Activated CD4-positive, alpha-beta T cell treated with anti-CD3 and anti-CD28 coated beads, Interleukin-2, amount 10 ng/mL, durations not matched to agents 7 days and 5 days (primary cell): Measurements from ENCODE around the gene GIPC2. TPM values are rescaled to one million over a fixed set of nuclear protein-coding genes. Genes with fewer than 3 reads are reported as not detected.
A peak's percentile ranks its signal among the peaks of the same experiment; 100 is the strongest.

Experiments
- CTCF ChIA-PET: fragments of 350-600 bp; sonication (Branson Sonifier 250); formaldehyde crosslinking; loops from one replicate; lab custom pipeline; 2021; ENCODE audit warnings: antibody characterized with exemption; lab: Charles Lee
- POLR2A ChIA-PET: fragments of 350-600 bp; sonication (Branson Sonifier 250); formaldehyde crosslinking; loops from one replicate; lab custom pipeline; 2021; ENCODE audit warnings: antibody characterized with exemption; lab: Charles Lee
- DNase-seq: peaks from one replicate; pipeline ENCODE4 v3.0.0-alpha.2; 2020
- H3K27ac Mint-ChIP-seq: one replicate; pipeline ENCODE4 v1.8.0; 2021; ENCODE audit warnings: mild to moderate bottlenecking, moderate library complexity, mixed read lengths
- H3K27me3 Mint-ChIP-seq: one replicate; pipeline ENCODE4 v1.8.0; 2021; ENCODE audit warnings: mixed read lengths
- H3K36me3 Mint-ChIP-seq: one replicate; pipeline ENCODE4 v1.8.0; 2021; ENCODE audit warnings: low read depth, mixed read lengths
- H3K4me1 Mint-ChIP-seq: one replicate; pipeline ENCODE4 v1.8.0; 2021; ENCODE audit warnings: mixed read lengths
- H3K4me3 Mint-ChIP-seq: one replicate; pipeline ENCODE4 v1.8.0; 2021; ENCODE audit warnings: mild to moderate bottlenecking, moderate library complexity, mixed read lengths
- H3K9me3 Mint-ChIP-seq: one replicate; pipeline ENCODE4 v1.8.0; 2021; ENCODE audit warnings: mixed read lengths
- total RNA-seq, 2 experiments: library from RNA; stranded (reverse); gene quantifications; one replicate each; pipeline ENCODE4 v1.2.3, GENCODE V29; 2021

The GIPC2 gene
- total RNA-seq, 2 experiments from 2014 or later, result 0.08 to 0.10 TPM

DNA sequence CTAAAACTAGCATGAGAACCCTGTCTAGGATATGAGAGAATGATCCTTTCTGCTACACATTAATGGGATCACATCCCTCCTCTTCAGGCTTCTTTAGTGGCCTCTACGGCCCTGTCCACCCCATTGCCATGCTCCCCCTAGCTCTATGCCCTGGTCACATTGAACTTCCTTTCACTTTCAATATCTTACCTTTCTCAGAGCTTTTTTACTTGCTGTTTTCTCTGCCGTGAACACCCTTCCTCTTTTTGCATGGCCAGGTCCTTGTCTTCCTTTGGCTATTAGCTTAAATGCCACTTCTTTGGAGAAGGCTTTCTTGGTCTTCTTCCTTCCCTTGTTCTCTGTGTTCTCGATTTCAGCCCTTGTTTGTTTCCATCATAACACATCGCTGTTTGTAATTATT is 97.4 kb downstream of the GIPC2 start:
- Mint-ChIP-seq H3K4me3 (peak overlapping the region; percentile 51), H3K36me3 (no peaks in the 10 kb centered on the region), H3K27me3 (peaks cover 15% of the 10 kb centered on the region), H3K27ac (peak overlapping the region; percentile 93), H3K9me3 (no peaks in the 10 kb centered on the region), H3K4me1 (peaks cover 22% of the 10 kb centered on the region)
- ChIA-PET CTCF (interaction anchor here (1.0 to 5.0 kb wide), 4 partner anchors 11 to 465 kb away, joined by 3 to 20 read pairs (median 6); no protein-coding TSS in a partner anchor), POLR2A (no interaction called here)
- DNase-seq, result peak; percentile 11

DNA sequence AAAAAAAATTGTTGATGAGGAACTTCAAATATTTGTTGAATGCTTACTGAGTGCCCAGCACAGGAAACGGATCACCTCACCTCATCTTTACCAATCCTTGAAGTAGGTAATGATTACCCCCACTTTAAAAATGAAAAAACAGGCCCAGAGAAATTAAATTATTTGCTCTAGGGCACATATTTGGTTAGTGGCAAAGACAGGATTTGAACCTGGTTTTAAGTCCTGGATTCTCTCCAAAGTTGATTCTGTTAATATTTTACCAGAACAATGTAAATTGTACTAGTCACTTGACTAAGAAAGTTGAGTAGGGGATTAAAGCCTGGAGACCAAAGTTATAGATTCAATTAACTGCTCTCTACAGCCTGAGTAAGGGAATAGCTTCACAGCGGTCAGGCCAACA is 97.9 kb downstream of the GIPC2 start:
- no peaks in the 10 kb centered on the region for H3K36me3 Mint-ChIP-seq
- peaks cover 19% of the 10 kb centered on the region for H3K27me3 Mint-ChIP-seq
- H3K4me1 Mint-ChIP-seq, result peaks cover 22% of the 10 kb centered on the region
- H3K9me3 Mint-ChIP-seq, result no peaks in the 10 kb centered on the region
- DNase-seq, result no peak
- H3K4me3 Mint-ChIP-seq, result peak overlapping the region; percentile 51
- peak overlapping the region; percentile 93 for H3K27ac Mint-ChIP-seq
- ChIA-PET POLR2A (no interaction called here), CTCF (interaction anchor here (2.6 to 5.0 kb wide), 2 partner anchors 12 to 464 kb away, joined by 7 to 20 read pairs; no protein-coding TSS in a partner anchor)

GRCh38 chr1:78145105-78145580 is 99.4 kb downstream of the GIPC2 start:
- POLR2A ChIA-PET, result no interaction called here
- DNase-seq, result peak; percentile 44

GRCh38 chr1:78146205-78146771 is 100.5 kb downstream of the GIPC2 start:
- peaks cover 20% of the 10 kb centered on the region for H3K27me3 Mint-ChIP-seq
- DNase-seq, result no peak
- peaks cover 22% of the 10 kb centered on the region for H3K4me1 Mint-ChIP-seq
- no peak overlapping the region for H3K4me3 Mint-ChIP-seq
- CTCF ChIA-PET, result interaction anchor here (0.6 to 5.0 kb wide), 4 partner anchors 15 to 351 kb away, joined by 3 to 20 read pairs (median 4); no protein-coding TSS in a partner anchor
- no peaks in the 10 kb centered on the region for H3K9me3 Mint-ChIP-seq
- H3K27ac Mint-ChIP-seq, result no peak overlapping the region
- POLR2A ChIA-PET, result no interaction called here
- H3K36me3 Mint-ChIP-seq, result no peaks in the 10 kb centered on the region

More at GRCh38 chr1:78145105-78145580, 99.4 kb downstream of the GIPC2 start:
- Mint-ChIP-seq H3K27me3 (peaks cover 20% of the 10 kb centered on the region), H3K4me1 (peaks cover 22% of the 10 kb centered on the region), H3K4me3 (no peak overlapping the region), H3K27ac (no peak overlapping the region), H3K9me3 (no peaks in the 10 kb centered on the region), H3K36me3 (no peaks in the 10 kb centered on the region)
- CTCF ChIA-PET, result interaction anchor here (1.0 to 5.0 kb wide), 4 partner anchors 13 to 463 kb away, joined by 3 to 20 read pairs (median 5); no protein-coding TSS in a partner anchor

GRCh38 chr1:78147031-78147430 is 101.3 kb downstream of the GIPC2 start:
- DNase-seq, result no peak
- H3K36me3 Mint-ChIP-seq, result no peaks in the 10 kb centered on the region
- ChIA-PET CTCF (interaction anchor here (5.0 kb wide), 1 partner anchor 15 kb away, joined by 20 read pairs; no protein-coding TSS in a partner anchor), POLR2A (no interaction called here)
- H3K27ac Mint-ChIP-seq, result no peak overlapping the region
- peaks cover 22% of the 10 kb centered on the region for H3K27me3 Mint-ChIP-seq
- peaks cover 16% of the 10 kb centered on the region for H3K4me1 Mint-ChIP-seq
- no peak overlapping the region for H3K4me3 Mint-ChIP-seq
- no peaks in the 10 kb centered on the region for H3K9me3 Mint-ChIP-seq

- POLR2A ChIA-PET, result no interaction called here
- CTCF ChIA-PET, result no interaction called here
- Mint-ChIP-seq H3K27me3 (peaks cover 16% of the 10 kb centered on the region), H3K36me3 (no peaks in the 10 kb centered on the region), H3K4me3 (no peak overlapping the region), H3K4me1 (no peaks in the 10 kb centered on the region), H3K27ac (no peak overlapping the region), H3K9me3 (no peaks in the 10 kb centered on the region)
- DNase-seq, result no peak
Measured at GRCh38 chr1:78153092-78153736, 107.4 kb downstream of the GIPC2 start.

GRCh38 chr1:78155121-78155520 is 109.4 kb downstream of the GIPC2 start:
- CTCF ChIA-PET, result no interaction called here
- peaks cover 11% of the 10 kb centered on the region for H3K27me3 Mint-ChIP-seq

DNA sequence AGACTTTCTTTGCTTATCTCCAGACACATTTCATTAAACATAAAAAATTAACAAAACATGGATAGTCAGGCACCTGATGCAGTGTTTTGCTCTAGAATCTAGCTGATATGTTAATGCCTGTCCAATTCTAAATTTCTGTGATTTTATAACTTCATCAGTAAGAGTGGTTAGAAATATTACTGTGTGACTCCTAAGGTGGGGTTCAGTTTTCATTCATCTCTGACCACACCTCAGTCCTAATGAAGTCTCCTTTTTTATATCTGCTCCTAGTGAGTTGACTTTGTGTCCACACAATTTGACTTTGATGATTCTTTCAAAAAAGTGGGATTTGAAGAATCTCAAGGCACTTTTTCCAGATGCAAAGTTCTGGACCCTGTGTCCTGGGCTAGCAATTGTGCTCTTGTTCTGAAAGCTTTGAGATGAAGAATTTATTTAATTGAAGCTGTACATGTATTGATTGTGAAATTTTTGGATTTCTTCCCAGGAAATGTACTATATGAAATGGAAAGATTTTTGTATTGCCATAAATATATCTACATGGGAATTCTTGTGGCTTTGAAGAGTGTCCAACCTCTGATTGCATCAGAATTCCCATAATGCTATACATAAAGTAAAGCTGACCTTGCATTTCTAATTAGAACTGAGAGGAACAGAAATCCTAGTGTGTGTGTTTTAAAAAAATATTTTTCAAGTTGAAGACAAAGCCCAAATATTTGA is 111.2 kb downstream of the GIPC2 start:
- Mint-ChIP-seq H3K4me1 (no peaks in the 10 kb centered on the region), H3K36me3 (no peaks in the 10 kb centered on the region), H3K9me3 (no peaks in the 10 kb centered on the region), H3K4me3 (no peak overlapping the region), H3K27me3 (peaks cover 13% of the 10 kb centered on the region), H3K27ac (no peak overlapping the region)
- no peak for DNase-seq
- POLR2A ChIA-PET, result no interaction called here
- CTCF ChIA-PET, result no interaction called here

More at GRCh38 chr1:78155121-78155520, 109.4 kb downstream of the GIPC2 start:
- no peak overlapping the region for H3K4me3 Mint-ChIP-seq
- POLR2A ChIA-PET, result no interaction called here
- no peaks in the 10 kb centered on the region for H3K4me1 Mint-ChIP-seq
- no peak for DNase-seq
- no peaks in the 10 kb centered on the region for H3K36me3 Mint-ChIP-seq
- no peak overlapping the region for H3K27ac Mint-ChIP-seq
- H3K9me3 Mint-ChIP-seq, result no peaks in the 10 kb centered on the region

DNA sequence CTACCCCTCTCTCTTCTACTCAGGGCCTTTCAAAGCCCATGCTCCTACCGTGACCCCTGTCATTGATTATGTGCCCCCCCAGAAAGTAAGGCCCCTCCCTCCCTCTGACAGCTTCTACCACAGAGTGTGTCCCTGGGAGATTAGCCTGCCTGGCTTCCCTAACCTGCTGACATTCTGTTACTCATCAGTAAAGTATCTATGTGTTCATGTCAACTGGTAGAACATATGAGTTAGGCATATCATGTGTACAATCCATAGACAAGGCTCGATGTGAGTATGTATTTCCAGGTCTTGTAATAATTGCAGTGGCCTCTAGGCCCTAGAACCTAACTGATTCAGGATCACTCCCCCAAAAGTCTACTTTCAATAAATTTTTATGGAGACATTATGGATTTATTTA is 120.0 kb downstream of the GIPC2 start:
- ChIA-PET CTCF (no interaction called here), POLR2A (no interaction called here)
- H3K36me3 Mint-ChIP-seq, result no peaks in the 10 kb centered on the region
- no peaks in the 10 kb centered on the region for H3K9me3 Mint-ChIP-seq
- peaks cover 8% of the 10 kb centered on the region for H3K27me3 Mint-ChIP-seq
- H3K27ac Mint-ChIP-seq, result no peak overlapping the region
- no peak overlapping the region for H3K4me3 Mint-ChIP-seq
- DNase-seq, result no peak
- H3K4me1 Mint-ChIP-seq, result no peaks in the 10 kb centered on the region

GRCh38 chr1:78168306-78168705 is 122.5 kb downstream of the GIPC2 start:
- DNase-seq, result no peak
- H3K27ac Mint-ChIP-seq, result no peak overlapping the region
- POLR2A ChIA-PET, result no interaction called here
- peaks cover 4% of the 10 kb centered on the region for H3K27me3 Mint-ChIP-seq
- no peaks in the 10 kb centered on the region for H3K9me3 Mint-ChIP-seq
- H3K4me3 Mint-ChIP-seq, result no peak overlapping the region
- CTCF ChIA-PET, result interaction anchor here (0.7 kb wide), 1 partner anchor 16 kb away, joined by 3 read pairs; no protein-coding TSS in a partner anchor
- H3K4me1 Mint-ChIP-seq, result no peaks in the 10 kb centered on the region
- H3K36me3 Mint-ChIP-seq, result no peaks in the 10 kb centered on the region

DNA sequence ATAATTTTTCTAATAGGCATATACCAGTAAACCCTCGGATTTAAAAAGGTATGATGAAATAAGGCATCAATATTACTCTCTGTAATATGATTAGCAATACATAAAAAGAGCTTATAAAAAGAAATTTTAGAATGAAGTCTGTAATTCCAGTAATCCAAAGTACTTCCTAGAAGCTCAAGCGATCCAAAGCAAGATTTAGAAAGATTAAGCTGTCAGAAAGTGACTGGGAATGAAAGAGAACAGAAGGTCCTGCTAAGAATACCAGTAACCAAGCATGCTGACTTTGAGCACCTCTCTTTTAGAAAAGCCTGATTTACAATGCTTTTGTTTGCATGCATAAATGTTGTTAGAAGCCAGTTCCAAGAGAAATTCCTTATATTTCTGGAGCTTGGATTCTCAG is 125.1 kb downstream of the GIPC2 start:
- Mint-ChIP-seq H3K36me3 (no peaks in the 10 kb centered on the region), H3K9me3 (no peaks in the 10 kb centered on the region), H3K27me3 (peaks cover 4% of the 10 kb centered on the region), H3K27ac (no peak overlapping the region), H3K4me3 (no peak overlapping the region), H3K4me1 (no peaks in the 10 kb centered on the region)
- POLR2A ChIA-PET, result no interaction called here
- no peak for DNase-seq
- CTCF ChIA-PET, result interaction anchor here (1.2 kb wide), 1 partner anchor 40 kb away, joined by 3 read pairs; no protein-coding TSS in a partner anchor

GRCh38 chr1:78171736-78172590 is 126.2 kb downstream of the GIPC2 start:
- Mint-ChIP-seq H3K4me3 (no peak overlapping the region), H3K36me3 (no peaks in the 10 kb centered on the region), H3K4me1 (no peaks in the 10 kb centered on the region), H3K9me3 (no peaks in the 10 kb centered on the region), H3K27ac (no peak overlapping the region), H3K27me3 (peaks cover 2% of the 10 kb centered on the region)
- ChIA-PET POLR2A (no interaction called here), CTCF (interaction anchor here (0.6 to 1.2 kb wide), 3 partner anchors 32 to 198 kb away, joined by 3 to 6 read pairs (median 4); no protein-coding TSS in a partner anchor)
- no peak for DNase-seq
